Retinal pigment epithelial cell (primary cell): ENCODE data around the gene CSTF2T.
"Not testable (repeated sequence)": the region's sequence is repeated elsewhere in the genome, so short reads cannot be mapped to it uniquely, and the experiment has no call there.

Experiments
- DNase-seq: peaks from one replicate; pipeline ENCODE4 v3.0.0-alpha.2; 2010; ENCODE audit warnings: low read depth
- H3K4me3 ChIP-seq: 2 replicates; pipeline ENCODE4 v1.5.1; 2011; ENCODE audit warnings: mild to moderate bottlenecking, low read length, control low read depth, moderate library complexity
- CTCF ChIP-seq: conservative IDR thresholded peaks from 2 replicates; pipeline ENCODE4 v1.5.1; 2011; ENCODE audit warnings: low read depth, low read length, control low read depth, inconsistent platforms

Gene CSTF2T

GRCh38 chr10:51698473-51699063 lies 827 bp downstream of the CSTF2T start:
- no peak for TF ChIP-seq CTCF
- no peak for DNase-seq
- peak overlapping the region; percentile 85 for H3K4me3 ChIP-seq

- DNase-seq, result no peak
- TF ChIP-seq CTCF, result no peak
- no peak overlapping the region for H3K4me3 ChIP-seq
Observed at GRCh38 chr10:51696251-51696650, 3.1 kb downstream of the CSTF2T start.

GRCh38 chr10:51694086-51694768 lies 5.2 kb downstream of the CSTF2T start:
- TF ChIP-seq CTCF, result no peak
- no peak overlapping the region for H3K4me3 ChIP-seq
- DNase-seq, result no peak

- DNase-seq, result no peak
- TF ChIP-seq CTCF, result no peak
- no peak overlapping the region for H3K4me3 ChIP-seq
Observed at GRCh38 chr10:51691135-51691534, 8.3 kb downstream of the CSTF2T start.

- TF ChIP-seq CTCF, result no peak
- no peak overlapping the region for H3K4me3 ChIP-seq
- DNase-seq, result no peak
Observed at GRCh38 chr10:51689536-51689935, 9.9 kb downstream of the CSTF2T start.

- not testable (repeated sequence) for DNase-seq, H3K4me3 ChIP-seq
Observed at GRCh38 chr10:51688826-51689225, 10.6 kb downstream of the CSTF2T start.

- DNase-seq, result no peak
- no peak overlapping the region for H3K4me3 ChIP-seq
- TF ChIP-seq CTCF, result no peak
Observed at GRCh38 chr10:51687296-51687695, 12.1 kb downstream of the CSTF2T start.
